Nephron progenitor cell (in vitro differentiated cells): ENCODE data around the gene RPS6KA2.
"Not testable (repeated sequence)": the region's sequence is repeated elsewhere in the genome, so short reads cannot be mapped to it uniquely, and the experiment has no call there.

Experiments used
- DNase-seq: peaks from one replicate; pipeline ENCODE4 v3.0.0; 2021
- H3K27ac Mint-ChIP-seq: 2 replicates; pipeline ENCODE4 v1.8.0; 2021; ENCODE audit warnings: mild to moderate bottlenecking, moderate library complexity, mixed read lengths
- H3K27me3 Mint-ChIP-seq: 2 replicates; pipeline ENCODE4 v1.8.0; 2021; ENCODE audit warnings: mild to moderate bottlenecking, low read depth, mixed read lengths; ENCODE audit not compliant: poor library complexity
- H3K36me3 Mint-ChIP-seq: 2 replicates; pipeline ENCODE4 v1.8.0; 2021; ENCODE audit warnings: low read depth, mixed read lengths
- H3K4me1 Mint-ChIP-seq: 2 replicates; pipeline ENCODE4 v1.8.0; 2021; ENCODE audit warnings: mixed read lengths
- H3K4me3 Mint-ChIP-seq: 2 replicates; pipeline ENCODE4 v1.8.0; 2021; ENCODE audit warnings: mild to moderate bottlenecking, moderate library complexity, mixed read lengths
- H3K9me3 Mint-ChIP-seq: 2 replicates; pipeline ENCODE4 v1.8.0; 2021; ENCODE audit warnings: mild to moderate bottlenecking, moderate library complexity, mixed read lengths
- TF ChIP-seq, protein P1 (sequence below): fragments of 200-600 bp; sonication (generic); IDR thresholded peaks from 2 replicates; pipeline ENCODE4 v1.5.0; 2021; ENCODE audit warnings: antibody characterized with exemption

The RPS6KA2 gene

DNA sequence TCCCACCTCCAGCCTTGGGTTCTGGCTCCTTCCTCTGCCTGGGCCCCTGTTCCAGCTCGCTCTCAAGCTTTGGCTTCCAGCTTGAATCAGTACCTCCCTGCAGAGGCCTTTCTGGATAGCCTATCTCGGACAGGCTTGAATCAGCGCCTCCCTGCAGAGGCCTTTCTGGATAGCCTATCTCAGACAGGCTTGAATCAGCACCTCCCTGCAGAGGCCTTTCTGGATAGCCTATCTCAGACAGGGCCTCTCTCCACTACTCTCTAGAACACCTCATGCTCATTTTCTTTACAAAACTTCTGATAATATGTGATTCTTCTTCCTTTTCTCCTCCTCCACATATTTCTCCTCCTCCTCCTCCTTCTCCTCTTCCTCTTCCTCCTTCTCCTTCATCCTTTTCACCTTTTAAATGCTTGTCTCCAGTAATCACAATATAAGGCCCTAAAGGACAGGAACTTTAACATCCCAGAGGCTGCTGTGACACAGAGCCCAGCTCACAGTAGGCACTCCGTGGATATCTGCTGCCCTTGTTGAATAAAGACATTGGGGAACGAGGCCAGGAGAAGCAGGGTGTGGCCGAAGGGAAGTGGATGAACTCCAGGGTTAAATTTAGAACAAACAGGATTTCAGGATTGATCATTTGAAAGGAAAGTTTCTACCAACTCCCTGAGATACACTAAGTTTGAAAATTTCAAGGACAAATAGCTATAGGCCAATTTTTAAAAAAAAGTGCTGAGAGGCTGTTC, 9.3 kb upstream of the RPS6KA2 start:
- H3K27me3 Mint-ChIP-seq = peaks cover 17% of the 10 kb centered on the region
- H3K4me1 Mint-ChIP-seq = peaks cover 43% of the 10 kb centered on the region
- no peaks in the 10 kb centered on the region for H3K36me3 Mint-ChIP-seq
- no peak overlapping the region for H3K27ac Mint-ChIP-seq
- DNase-seq = no peak
- no peak overlapping the region for H3K4me3 Mint-ChIP-seq
- TF ChIP-seq, protein P1, sequence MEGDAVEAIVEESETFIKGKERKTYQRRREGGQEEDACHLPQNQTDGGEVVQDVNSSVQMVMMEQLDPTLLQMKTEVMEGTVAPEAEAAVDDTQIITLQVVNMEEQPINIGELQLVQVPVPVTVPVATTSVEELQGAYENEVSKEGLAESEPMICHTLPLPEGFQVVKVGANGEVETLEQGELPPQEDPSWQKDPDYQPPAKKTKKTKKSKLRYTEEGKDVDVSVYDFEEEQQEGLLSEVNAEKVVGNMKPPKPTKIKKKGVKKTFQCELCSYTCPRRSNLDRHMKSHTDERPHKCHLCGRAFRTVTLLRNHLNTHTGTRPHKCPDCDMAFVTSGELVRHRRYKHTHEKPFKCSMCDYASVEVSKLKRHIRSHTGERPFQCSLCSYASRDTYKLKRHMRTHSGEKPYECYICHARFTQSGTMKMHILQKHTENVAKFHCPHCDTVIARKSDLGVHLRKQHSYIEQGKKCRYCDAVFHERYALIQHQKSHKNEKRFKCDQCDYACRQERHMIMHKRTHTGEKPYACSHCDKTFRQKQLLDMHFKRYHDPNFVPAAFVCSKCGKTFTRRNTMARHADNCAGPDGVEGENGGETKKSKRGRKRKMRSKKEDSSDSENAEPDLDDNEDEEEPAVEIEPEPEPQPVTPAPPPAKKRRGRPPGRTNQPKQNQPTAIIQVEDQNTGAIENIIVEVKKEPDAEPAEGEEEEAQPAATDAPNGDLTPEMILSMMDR = no peak
- H3K9me3 Mint-ChIP-seq = no peaks in the 10 kb centered on the region

DNA sequence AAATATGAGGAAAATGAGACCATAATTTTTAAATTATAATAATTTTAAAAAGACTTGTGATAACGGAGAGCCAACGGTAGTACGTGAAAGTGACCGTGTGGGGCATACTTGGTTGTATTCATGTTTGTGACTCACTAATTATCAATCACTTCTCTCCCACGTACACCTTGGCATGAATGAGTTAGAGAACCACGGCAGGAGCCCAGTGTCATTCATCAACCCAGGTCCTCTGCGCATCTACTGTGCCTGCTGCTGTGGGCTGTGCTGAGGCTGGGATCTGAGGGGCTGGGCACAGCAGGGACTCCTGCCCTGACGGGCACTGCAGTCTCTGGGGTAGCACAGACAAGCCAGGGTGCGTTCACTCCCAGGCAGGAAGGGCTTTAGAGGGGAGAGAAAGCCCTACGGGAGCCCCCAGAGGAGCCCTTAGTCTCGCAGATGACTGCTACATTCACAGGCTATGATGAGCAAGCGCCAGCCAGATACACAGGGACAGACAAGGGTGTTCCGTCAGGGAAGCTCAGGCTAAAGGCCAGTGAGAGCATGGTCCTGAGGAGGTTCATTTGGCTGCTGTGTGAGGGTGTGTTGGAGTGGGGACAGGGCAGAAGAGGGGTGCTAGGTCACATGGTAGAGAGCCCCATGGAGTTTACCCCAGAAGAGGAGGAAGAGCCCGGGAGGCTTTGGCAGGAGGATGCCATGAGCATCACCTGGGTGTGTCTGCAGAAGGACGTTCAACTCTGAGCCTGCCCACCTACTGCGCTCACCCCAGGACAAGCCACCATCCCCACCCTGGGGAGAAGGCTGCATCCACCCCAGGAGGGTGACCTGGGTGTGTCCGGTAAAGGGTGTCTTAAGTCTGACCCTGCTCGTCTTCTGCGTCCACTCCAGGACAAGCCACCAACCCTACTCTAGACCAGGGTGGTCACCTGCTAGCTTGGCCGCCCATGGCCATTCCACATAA, 8.2 kb upstream of the RPS6KA2 start:
- no peak overlapping the region for H3K27ac Mint-ChIP-seq
- no peaks in the 10 kb centered on the region for H3K9me3 Mint-ChIP-seq
- TF ChIP-seq, protein P1 = no peak
- H3K4me3 Mint-ChIP-seq = no peak overlapping the region
- no peaks in the 10 kb centered on the region for H3K36me3 Mint-ChIP-seq
- H3K4me1 Mint-ChIP-seq = peaks cover 34% of the 10 kb centered on the region
- H3K27me3 Mint-ChIP-seq = peaks cover 28% of the 10 kb centered on the region
- DNase-seq = no peak

DNA sequence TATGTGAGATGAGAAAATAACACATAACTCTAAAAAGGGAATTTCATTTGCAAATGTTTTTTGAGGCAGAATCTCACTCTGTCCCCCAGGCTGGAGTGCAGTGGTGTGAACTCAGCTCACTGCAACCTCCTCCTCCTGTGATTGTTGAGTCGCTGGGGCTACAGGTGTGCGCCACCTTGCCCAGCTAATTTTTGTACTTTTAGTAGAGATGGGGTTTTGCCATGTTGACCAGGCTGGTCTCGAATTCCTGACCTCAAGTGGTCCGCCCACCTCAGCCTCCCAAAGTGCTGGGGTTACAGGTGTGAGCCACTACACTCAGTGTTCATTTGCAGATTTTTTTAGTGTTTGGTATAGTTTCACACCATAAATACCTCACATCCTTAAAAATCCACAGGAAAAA, 7.5 kb upstream of the RPS6KA2 start:
- Mint-ChIP-seq H3K4me1 (peaks cover 27% of the 10 kb centered on the region), H3K27me3 (peaks cover 33% of the 10 kb centered on the region)
- not testable (repeated sequence) for H3K4me3 Mint-ChIP-seq, H3K36me3 Mint-ChIP-seq, DNase-seq, H3K9me3 Mint-ChIP-seq, H3K27ac Mint-ChIP-seq

DNA sequence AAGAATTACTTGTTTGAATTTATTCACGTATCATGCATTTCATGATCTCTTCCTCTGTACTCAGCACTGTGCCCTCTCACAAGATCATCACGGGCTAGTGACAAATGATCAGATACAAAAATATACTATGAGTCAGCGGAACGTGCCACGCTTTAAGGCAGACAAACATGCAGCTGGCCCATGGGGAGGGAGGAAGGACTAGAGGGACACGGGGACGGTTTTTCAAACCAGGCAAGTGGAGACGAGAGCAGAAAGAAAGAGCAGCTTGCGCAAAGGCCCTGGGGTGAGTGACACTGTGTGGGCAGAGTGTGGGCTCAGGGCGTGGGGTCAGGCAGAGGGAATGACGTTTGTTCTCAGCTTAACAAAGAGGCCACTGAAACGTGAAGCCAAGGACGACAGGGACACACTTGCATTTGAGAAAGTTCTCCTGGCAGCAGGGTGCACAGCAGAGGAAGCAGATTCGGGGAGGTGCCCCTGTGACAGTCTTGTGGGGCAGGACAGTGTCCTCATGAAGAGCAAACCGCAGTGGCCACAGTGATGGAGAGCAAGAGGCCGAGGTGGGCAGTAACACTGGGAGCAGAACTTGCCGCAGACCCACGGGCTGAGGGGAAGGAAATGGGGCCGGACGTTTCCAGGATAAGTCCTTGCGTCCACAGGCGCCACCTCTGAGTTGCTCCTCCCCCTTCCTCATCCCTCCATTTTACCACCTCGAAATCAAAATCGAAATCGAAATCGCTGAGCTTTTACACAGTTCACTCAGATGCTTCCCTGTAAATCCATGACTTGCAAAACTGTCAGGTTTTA, 6.9 kb upstream of the RPS6KA2 start:
- Mint-ChIP-seq H3K4me3 (no peak overlapping the region), H3K36me3 (no peaks in the 10 kb centered on the region), H3K27me3 (peaks cover 34% of the 10 kb centered on the region), H3K27ac (no peak overlapping the region), H3K9me3 (no peaks in the 10 kb centered on the region), H3K4me1 (peaks cover 21% of the 10 kb centered on the region)
- DNase-seq = no peak
- TF ChIP-seq, protein P1 = no peak

DNA sequence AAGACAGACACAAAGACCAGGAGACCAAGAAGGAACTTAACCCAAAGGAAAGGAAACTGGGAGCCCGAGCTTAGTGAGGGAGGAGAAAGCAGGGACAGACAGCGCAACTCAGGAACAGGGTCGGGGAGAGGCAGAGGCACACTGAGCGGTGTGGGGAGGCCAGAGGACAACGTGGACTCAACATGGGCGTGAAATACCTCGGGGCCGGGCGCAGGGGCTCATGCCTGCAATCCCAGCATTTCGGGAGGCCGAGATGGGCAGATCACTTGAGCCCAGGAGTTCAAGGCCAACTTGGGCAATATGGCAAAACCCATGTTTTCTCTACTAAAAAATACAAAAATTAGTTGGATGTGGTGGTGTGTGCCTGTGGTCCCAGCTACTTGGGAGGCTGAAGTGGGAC, 5.7 kb upstream of the RPS6KA2 start:
- Mint-ChIP-seq H3K9me3 (no peaks in the 10 kb centered on the region), H3K27ac (no peak overlapping the region), H3K4me1 (peaks cover 24% of the 10 kb centered on the region), H3K36me3 (no peaks in the 10 kb centered on the region), H3K27me3 (peaks cover 45% of the 10 kb centered on the region), H3K4me3 (no peak overlapping the region)
- no peak for DNase-seq
- TF ChIP-seq, protein P1 = no peak

DNA sequence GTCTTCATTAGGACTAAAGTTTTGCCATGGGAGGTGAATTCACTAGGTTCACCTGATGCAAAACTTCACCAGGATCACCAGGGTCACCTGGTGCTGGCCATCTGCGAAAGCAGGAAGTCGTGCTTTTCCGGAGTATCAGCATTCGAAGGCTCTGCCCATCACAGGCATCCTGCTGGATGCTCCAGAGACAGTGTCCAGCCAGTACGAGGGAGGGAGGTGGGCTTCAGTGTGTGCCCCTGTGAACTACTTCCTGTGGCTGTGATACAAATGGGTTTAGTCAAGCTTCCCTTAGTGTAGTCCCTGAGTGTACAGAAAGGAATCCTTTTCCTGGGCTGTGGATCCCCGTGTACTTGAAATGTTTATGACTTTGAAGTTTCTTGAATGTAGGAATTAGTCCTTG, 3.4 kb upstream of the RPS6KA2 start:
- Mint-ChIP-seq H3K4me1 (peaks cover 25% of the 10 kb centered on the region), H3K9me3 (no peaks in the 10 kb centered on the region)
- TF ChIP-seq, protein P1 = no peak

More for the DNA sequence above, 3.4 kb upstream of the RPS6KA2 start:
- H3K27ac Mint-ChIP-seq = no peak overlapping the region
- peaks cover 56% of the 10 kb centered on the region for H3K27me3 Mint-ChIP-seq
- no peak for DNase-seq
- no peaks in the 10 kb centered on the region for H3K36me3 Mint-ChIP-seq
- no peak overlapping the region for H3K4me3 Mint-ChIP-seq
